Neural progenitor cell (in vitro differentiated cells): ENCODE data around the gene LRRC52. TPM values are rescaled to one million over a fixed set of nuclear protein-coding genes. Genes with fewer than 3 reads are reported as not detected.

Source experiments
- DNase-seq: peaks from one replicate; pipeline ENCODE4 v3.0.0-alpha.2; 2016; ENCODE audit warnings: low spot score
- H2AFZ ChIP-seq: fragments of 200-600 bp; sonication (generic); replicated peaks from 2 replicates; pipeline ENCODE4 v1.6.1; 2016; ENCODE audit warnings: antibody characterized with exemption
- H3F3A ChIP-seq: fragments of 200-600 bp; sonication (generic); 2 replicates; pipeline ENCODE4 v1.6.1; 2016; ENCODE audit warnings: antibody characterized with exemption, low read depth
- H3K27ac ChIP-seq: fragments of 200-600 bp; sonication (generic); 2 replicates; pipeline ENCODE4 v1.5.1; 2016; ENCODE audit warnings: mild to moderate bottlenecking
- H3K27me3 ChIP-seq: fragments of 200-600 bp; sonication (generic); 2 replicates; pipeline ENCODE4 v1.6.1; 2016; ENCODE audit warnings: mild to moderate bottlenecking, moderate library complexity
- H3K36me3 ChIP-seq: fragments of 200-600 bp; sonication (generic); 2 replicates; pipeline ENCODE4 v1.5.1; 2016
- H3K4me1 ChIP-seq: fragments of 200-600 bp; sonication (generic); 2 replicates; pipeline ENCODE4 v1.6.1; 2016; ENCODE audit warnings: mixed run types
- H3K4me2 ChIP-seq: fragments of 200-600 bp; sonication (generic); 2 replicates; pipeline ENCODE4 v1.6.1; 2016
- H3K4me3 ChIP-seq: fragments of 200-600 bp; sonication (generic); 2 replicates; pipeline ENCODE4 v1.5.1; 2016
- H3K79me2 ChIP-seq: fragments of 200-600 bp; sonication (generic); 2 replicates; pipeline ENCODE4 v1.6.1; 2016; ENCODE audit warnings: low read depth
- H3K9ac ChIP-seq: fragments of 200-600 bp; sonication (generic); 2 replicates; pipeline ENCODE4 v1.6.1; 2016
- H3K9me3 ChIP-seq: fragments of 200-600 bp; sonication (generic); 2 replicates; pipeline ENCODE4 v1.5.1; 2016; ENCODE audit warnings: low read depth
- H4K20me1 ChIP-seq: fragments of 200-600 bp; sonication (generic); 2 replicates; pipeline ENCODE4 v1.6.1; 2016; ENCODE audit warnings: low read depth
- H3K27ac Mint-ChIP-seq: 3 replicates; pipeline ENCODE4 v1.8.0; 2021; ENCODE audit warnings: mixed read lengths
- H3K27me3 Mint-ChIP-seq: 2 replicates; pipeline ENCODE4 v1.8.0; 2022; ENCODE audit warnings: low read depth, mild to moderate bottlenecking, inconsistent platforms, moderate library complexity, mixed read lengths; ENCODE audit not compliant: insufficient read depth
- H3K36me3 Mint-ChIP-seq: 3 replicates; pipeline ENCODE4 v1.8.0; 2021; ENCODE audit warnings: mixed read lengths
- H3K4me1 Mint-ChIP-seq: 3 replicates; pipeline ENCODE4 v1.8.0; 2021; ENCODE audit warnings: mixed read lengths
- H3K4me3 Mint-ChIP-seq: 3 replicates; pipeline ENCODE4 v1.8.0; 2021; ENCODE audit warnings: mild to moderate bottlenecking, moderate library complexity, mixed read lengths
- H3K9me3 Mint-ChIP-seq: 3 replicates; pipeline ENCODE4 v1.8.0; 2020; ENCODE audit warnings: mixed read lengths
- CTCF ChIP-seq: fragments of 200-600 bp; sonication (generic); IDR thresholded peaks from 2 replicates; pipeline ENCODE4 v1.5.1; 2017; ENCODE audit warnings: antibody characterized with exemption, mild to moderate bottlenecking
- EZH2 ChIP-seq: fragments of 200-600 bp; sonication (generic); IDR thresholded peaks from 2 replicates; pipeline ENCODE4 v1.6.1; 2017; ENCODE audit warnings: antibody characterized with exemption, mild to moderate bottlenecking, moderate library complexity
- EZH2phosphoT487 ChIP-seq: fragments of 200-600 bp; sonication (generic); IDR thresholded peaks from 2 replicates; pipeline ENCODE4 v1.6.1; 2017; ENCODE audit warnings: antibody characterized with exemption
- total RNA-seq: library from RNA; depleted of rRNA; stranded (reverse); fragments of >200 nt; gene quantifications from 2 replicates; pipeline ENCODE4 v1.2.3, GENCODE V29; 2015; ENCODE audit warnings: low replicate concordance

The LRRC52 gene
- total RNA-seq, 1 donor from 2014 or later = not detected

- Histone ChIP-seq H3K27ac (no peak overlapping the region), H3K4me1 (peaks cover 9% of the 10 kb centered on the region), H2AFZ (no peak overlapping the region), H3F3A (no peaks in the 10 kb centered on the region), H3K4me2 (no peak overlapping the region), H3K9ac (no peak overlapping the region), H3K9me3 (peaks cover 4% of the 10 kb centered on the region), H3K36me3 (no peaks in the 10 kb centered on the region), H3K27me3 (no peaks in the 10 kb centered on the region), H3K79me2 (no peaks in the 10 kb centered on the region), H4K20me1 (no peaks in the 10 kb centered on the region), H3K4me3 (no peak overlapping the region)
- no peaks in the 10 kb centered on the region for H3K36me3 Mint-ChIP-seq
- DNase-seq = no peak
- peaks cover 8% of the 10 kb centered on the region for H3K9me3 Mint-ChIP-seq
- no peak for TF ChIP-seq CTCF
- TF ChIP-seq EZH2phosphoT487 = no peak
- no peak for TF ChIP-seq EZH2
- no peak overlapping the region for H3K27ac Mint-ChIP-seq
- no peaks in the 10 kb centered on the region for H3K4me1 Mint-ChIP-seq
- H3K4me3 Mint-ChIP-seq = no peak overlapping the region
- H3K27me3 Mint-ChIP-seq = peaks cover 3% of the 10 kb centered on the region
Measured at GRCh38 chr1:165525708-165526107, 18.1 kb upstream of the LRRC52 start.

- Histone ChIP-seq H3K4me2 (no peak overlapping the region), H3K27me3 (no peaks in the 10 kb centered on the region), H3K27ac (no peak overlapping the region), H3K79me2 (no peaks in the 10 kb centered on the region), H4K20me1 (no peaks in the 10 kb centered on the region), H3K4me1 (peaks cover 9% of the 10 kb centered on the region), H3K9ac (no peak overlapping the region), H3K9me3 (no peaks in the 10 kb centered on the region), H3K36me3 (no peaks in the 10 kb centered on the region), H3F3A (no peaks in the 10 kb centered on the region), H2AFZ (no peak overlapping the region), H3K4me3 (no peak overlapping the region)
- no peak overlapping the region for H3K27ac Mint-ChIP-seq
- no peak overlapping the region for H3K4me3 Mint-ChIP-seq
- H3K36me3 Mint-ChIP-seq = no peaks in the 10 kb centered on the region
- H3K4me1 Mint-ChIP-seq = no peaks in the 10 kb centered on the region
- H3K9me3 Mint-ChIP-seq = no peaks in the 10 kb centered on the region
- no peak for DNase-seq
- peaks cover 3% of the 10 kb centered on the region for H3K27me3 Mint-ChIP-seq
- TF ChIP-seq EZH2phosphoT487 = no peak
- TF ChIP-seq CTCF = no peak
- no peak for TF ChIP-seq EZH2
Measured at GRCh38 chr1:165527251-165528007, 16.4 kb upstream of the LRRC52 start.

- Histone ChIP-seq H3K27ac (no peak overlapping the region), H3K9ac (no peak overlapping the region), H3F3A (no peaks in the 10 kb centered on the region), H4K20me1 (no peaks in the 10 kb centered on the region), H3K4me1 (no peaks in the 10 kb centered on the region), H3K27me3 (no peaks in the 10 kb centered on the region), H3K4me2 (no peak overlapping the region), H2AFZ (no peak overlapping the region), H3K4me3 (no peak overlapping the region), H3K36me3 (no peaks in the 10 kb centered on the region), H3K9me3 (no peaks in the 10 kb centered on the region), H3K79me2 (no peaks in the 10 kb centered on the region)
- TF ChIP-seq CTCF (no peak), EZH2 (no peak), EZH2phosphoT487 (no peak)
- no peaks in the 10 kb centered on the region for H3K36me3 Mint-ChIP-seq
- DNase-seq = no peak
- H3K27ac Mint-ChIP-seq = no peak overlapping the region
- H3K9me3 Mint-ChIP-seq = no peaks in the 10 kb centered on the region
- peaks cover 8% of the 10 kb centered on the region for H3K27me3 Mint-ChIP-seq
- no peaks in the 10 kb centered on the region for H3K4me1 Mint-ChIP-seq
- no peak overlapping the region for H3K4me3 Mint-ChIP-seq
Measured at GRCh38 chr1:165531021-165531420, 12.8 kb upstream of the LRRC52 start.
